Spleen (tissue), 11 donors: ENCODE measurements around the gene NPEPL1. TPM values are rescaled to one million over a fixed set of nuclear protein-coding genes. Genes with fewer than 3 reads are reported as not detected.
"Not testable (repeated sequence)": the region's sequence is repeated elsewhere in the genome, so short reads cannot be mapped to it uniquely, and the experiment has no call there.

Experiments
- DNase-seq: peaks from one replicate; pipeline ENCODE4 v3.0.0-alpha.2; 2020
- H3K27ac ChIP-seq, 8 donors: fragments of 200-600 bp; sonication (generic) in 7 of 8; 1 replicate in 4 of 8; 2 replicates in 4 of 8; pipeline versions ENCODE4 v1.5.0 to v1.8.0; 2016 to 2021; ENCODE audit warnings: inconsistent platforms in 4 of 8, mild to moderate bottlenecking in 4 of 8, moderate library complexity in 1 of 8
- H3K27me3 ChIP-seq, 7 donors: fragments of 200-600 bp; sonication (generic) in 6 of 7; replicated peaks in 1 of 7; 1 replicate in 4 of 7; 2 replicates in 3 of 7; pipeline versions ENCODE4 v1.5.0 to v1.8.0; 2016 to 2021; ENCODE audit warnings: inconsistent platforms in 3 of 7, mild to moderate bottlenecking in 1 of 7
- H3K36me3 ChIP-seq, 6 donors: fragments of 200-600 bp; sonication (generic) in 5 of 6; 1 replicate in 4 of 6; 2 replicates in 2 of 6; pipeline versions ENCODE4 v1.5.0 to v1.8.0; 2016 to 2021; ENCODE audit warnings: inconsistent platforms in 2 of 6
- H3K4me1 ChIP-seq, 6 donors: fragments of 200-600 bp; sonication (generic) in 5 of 6; 1 replicate in 3 of 6; 2 replicates in 3 of 6; pipeline versions ENCODE4 v1.5.0 to v1.8.0; 2016 to 2021; ENCODE audit warnings: inconsistent platforms in 3 of 6
- H3K4me3 ChIP-seq, 8 donors: fragments of 200-600 bp; sonication (generic) in 7 of 8; 1 replicate in 4 of 8; 2 replicates in 4 of 8; pipeline versions ENCODE4 v1.5.0 to v1.8.0; 2016 to 2021; ENCODE audit warnings: inconsistent platforms in 4 of 8, mild to moderate bottlenecking in 4 of 8, moderate library complexity in 2 of 8
- H3K9me3 ChIP-seq, 8 donors: fragments of 200-600 bp; sonication (generic) in 7 of 8; 1 replicate in 4 of 8; 2 replicates in 4 of 8; pipeline versions ENCODE4 v1.5.0 to v1.8.0; 2016 to 2021; ENCODE audit warnings: inconsistent platforms in 4 of 8
- POLR2A ChIP-seq, 3 donors: fragments of 450-650 bp; IDR thresholded peaks; one replicate each; pipeline ENCODE4 v1.5.1; 2017; ENCODE audit warnings: antibody characterized with exemption in 3 of 3, mild to moderate bottlenecking in 1 of 3
- POLR2AphosphoS5 ChIP-seq, 3 donors: sonication (generic); formaldehyde crosslinking; IDR thresholded peaks; one replicate each; pipeline ENCODE4 v1.5.1; 2017; ENCODE audit warnings: antibody characterized with exemption in 3 of 3
- WGBS, 5 donors: extraction: QIAGEN DNeasy Blood & Tissue Kit in 3 of 5; methylation state at CpG; one replicate each; pipeline versions ENCODE4 v1.1.5 to v1.1.7; 2013 to 2018; 5-methylcytosine and 5-hydroxymethylcytosine counted together
- intact Hi-C: fragments of 100-400 bp; cut with DNase I; formaldehyde crosslinking; loops from one replicate; pipeline ENCODE4 v1.15.0; 2023; ENCODE audit warnings: low total_unique reads
- polyA plus RNA-seq, 3 donors: library from polyadenylated mRNA; stranded (reverse); fragments of 200-250 nt; gene quantifications; one replicate each; pipeline ENCODE4 v1.2.1, GENCODE V29; 2013
- total RNA-seq, 7 donors: library from RNA; depleted of rRNA in 3 of 7; stranded (reverse); fragments of >200 nt in 3 of 7; fragmentation: NEBNext Ultra II Directional in 4 of 7; extraction: Animal tissue kit (Norgen Biotek cat#: 25700) in 4 of 7; gene quantifications; one replicate each; pipeline versions ENCODE4 v1.1.0 to v1.2.1, GENCODE V29; 2016 to 2021
- TF ChIP-seq, protein P1 (sequence below), 11 experiments: fragments of 200-600 bp in 7 of 11; fragments of 450-650 bp in 4 of 11; sonication (generic) in 4 of 11; IDR thresholded peaks in 8 of 11; conservative IDR thresholded peaks in 3 of 11; 1 replicate in 7 of 11; 2 replicates in 4 of 11; pipeline versions ENCODE4 v1.4.0 to v1.8.0; 2016 to 2021; ENCODE audit warnings: antibody characterized with exemption in 11 of 11, inconsistent platforms in 4 of 11, mild to moderate bottlenecking in 1 of 11
- donor health status: healthy with polysubstance abuse.
- donor health status: DM: no; HTN: no; CAD: no; lungs with moderate emphysema.
- donor health status: DM: no; HTN: no; CAD: no.
- donor health status: Bipolar disorder and iron deficiency.
- donor health status: healthy.
- donor health status: DM: no; HTN: no; CAD: no.
- donor health status: DM: yes; HTN: yes; CAD: no.

The NPEPL1 gene
- total and polyA plus RNA-seq, 10 donors: 19.3 to 61.7 (median 56.2) TPM

DNA sequence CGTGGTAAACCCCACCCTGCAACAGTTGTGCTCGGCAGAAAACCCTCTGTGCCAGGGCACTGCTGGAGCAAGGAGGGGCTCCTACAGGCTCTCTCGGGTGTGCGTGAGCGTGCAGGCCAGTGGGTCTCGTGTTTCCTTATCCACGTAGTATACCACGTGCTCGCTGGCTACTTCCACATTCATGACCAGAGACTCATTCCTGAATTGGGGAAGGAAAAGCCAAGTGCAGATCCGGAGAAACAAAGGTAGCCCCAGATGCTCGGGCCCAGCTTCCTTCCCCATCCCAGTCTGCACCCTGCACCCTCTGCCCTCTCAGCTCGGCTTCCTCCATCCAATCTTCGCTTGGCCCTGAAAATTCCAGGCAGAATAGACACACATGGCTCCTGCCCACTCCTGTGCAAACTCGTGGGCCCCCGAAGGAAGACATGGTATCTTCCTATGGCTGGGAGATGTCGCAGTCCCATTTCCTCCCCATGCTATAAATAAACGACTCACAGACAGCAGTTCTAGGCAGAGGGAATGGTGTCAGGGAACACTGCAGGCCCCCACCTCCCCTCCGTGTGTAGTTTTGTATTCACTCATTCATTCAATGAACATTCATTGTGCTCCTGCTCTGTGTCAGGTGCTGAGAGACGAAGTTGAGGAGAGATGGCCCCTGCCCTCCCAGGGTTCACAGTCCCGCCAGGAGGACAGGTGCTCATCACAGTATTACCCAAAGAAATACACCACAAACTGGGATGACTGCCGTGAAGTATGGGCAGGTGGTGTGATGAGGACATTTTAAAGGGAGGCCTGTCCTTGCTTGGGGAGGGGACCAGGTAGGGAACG lies 29.6 kb downstream of the NPEPL1 start:
- TF ChIP-seq, protein P1, sequence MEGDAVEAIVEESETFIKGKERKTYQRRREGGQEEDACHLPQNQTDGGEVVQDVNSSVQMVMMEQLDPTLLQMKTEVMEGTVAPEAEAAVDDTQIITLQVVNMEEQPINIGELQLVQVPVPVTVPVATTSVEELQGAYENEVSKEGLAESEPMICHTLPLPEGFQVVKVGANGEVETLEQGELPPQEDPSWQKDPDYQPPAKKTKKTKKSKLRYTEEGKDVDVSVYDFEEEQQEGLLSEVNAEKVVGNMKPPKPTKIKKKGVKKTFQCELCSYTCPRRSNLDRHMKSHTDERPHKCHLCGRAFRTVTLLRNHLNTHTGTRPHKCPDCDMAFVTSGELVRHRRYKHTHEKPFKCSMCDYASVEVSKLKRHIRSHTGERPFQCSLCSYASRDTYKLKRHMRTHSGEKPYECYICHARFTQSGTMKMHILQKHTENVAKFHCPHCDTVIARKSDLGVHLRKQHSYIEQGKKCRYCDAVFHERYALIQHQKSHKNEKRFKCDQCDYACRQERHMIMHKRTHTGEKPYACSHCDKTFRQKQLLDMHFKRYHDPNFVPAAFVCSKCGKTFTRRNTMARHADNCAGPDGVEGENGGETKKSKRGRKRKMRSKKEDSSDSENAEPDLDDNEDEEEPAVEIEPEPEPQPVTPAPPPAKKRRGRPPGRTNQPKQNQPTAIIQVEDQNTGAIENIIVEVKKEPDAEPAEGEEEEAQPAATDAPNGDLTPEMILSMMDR (IDR thresholded peaks at IDR 0.05 in 8 of 11, conservative IDR thresholded peaks at IDR 0.05 in 3 of 11): no peak
- TF ChIP-seq POLR2AphosphoS5 (IDR thresholded peaks at IDR 0.05): no peak
- TF ChIP-seq POLR2A (IDR thresholded peaks at IDR 0.05): no peak
- Histone ChIP-seq H3K4me1 (no peaks in the 10 kb centered on the region), H3K36me3 (no peaks in the 10 kb centered on the region), H3K27ac (no peak overlapping the region), H3K4me3 (no peak overlapping the region), H3K27me3 (peaks cover 0 to 44% (median 8%) of the 10 kb centered on the region in 7 donors), H3K9me3 (peaks cover 0 to 18% (median 2%) of the 10 kb centered on the region in 8 donors)
- DNase-seq: peak; percentile 54
- 43 to 52% (median 48%) methylated on average over 19 to 22 of the region's 22 CpGs for WGBS, 5 donors
- intact Hi-C loops: no loop called here

DNA sequence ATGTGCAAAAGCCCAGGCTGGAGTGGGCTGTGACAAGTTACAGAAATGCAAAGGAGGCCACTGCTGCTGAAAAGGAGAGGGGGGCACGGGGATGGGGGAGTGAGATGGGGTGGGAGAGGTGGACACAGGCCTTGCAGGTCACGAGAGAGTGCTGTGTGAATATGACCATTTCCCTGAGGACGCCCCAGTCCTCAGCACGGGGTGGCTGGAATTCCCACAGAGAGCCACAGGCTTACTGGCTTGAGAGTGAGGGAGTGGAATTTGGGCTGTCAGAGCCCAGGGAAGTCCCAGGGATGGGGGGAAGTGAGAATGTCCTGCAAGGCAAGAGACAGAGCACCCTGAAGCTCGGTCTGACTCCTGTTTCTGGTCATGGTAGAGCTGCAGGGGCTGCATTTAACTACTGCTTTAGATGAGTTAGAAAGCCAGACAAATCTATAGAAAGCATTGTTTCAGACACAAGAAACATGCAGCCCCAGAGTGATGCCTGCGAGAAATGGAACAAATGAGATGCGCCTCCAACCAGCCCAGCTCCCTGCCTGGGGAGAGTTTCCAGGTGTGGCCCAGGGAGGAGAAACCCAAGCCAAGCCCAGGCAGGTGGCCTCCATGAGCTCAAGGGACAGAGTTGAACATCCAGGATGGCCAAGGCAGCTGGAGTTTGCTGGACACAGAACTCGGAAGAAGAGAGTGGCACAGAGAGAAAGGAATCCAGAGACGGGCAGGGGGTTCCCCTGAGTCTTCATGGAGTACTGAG lies 30.5 kb downstream of the NPEPL1 start:
- H3K36me3 ChIP-seq: no peaks in the 10 kb centered on the region
- TF ChIP-seq POLR2A (IDR thresholded peaks at IDR 0.05) (no peak), POLR2AphosphoS5 (IDR thresholded peaks at IDR 0.05) (no peak)
- TF ChIP-seq, protein P1 (IDR thresholded peaks at IDR 0.05 in 8 of 11, conservative IDR thresholded peaks at IDR 0.05 in 3 of 11): no peak
- H3K4me1 ChIP-seq: no peaks in the 10 kb centered on the region
- peak; percentile 29 for DNase-seq
- H3K9me3 ChIP-seq: peaks cover 0 to 22% (median 4%) of the 10 kb centered on the region in 8 donors
- WGBS, 5 donors: 71 to 86% (median 79%) methylated on average over 9 of the region's 9 CpGs
- H3K27ac ChIP-seq: no peak overlapping the region
- H3K27me3 ChIP-seq: peaks cover 0 to 44% (median 8%) of the 10 kb centered on the region in 7 donors
- H3K4me3 ChIP-seq: no peak overlapping the region
- intact Hi-C loops: no loop called here

DNA sequence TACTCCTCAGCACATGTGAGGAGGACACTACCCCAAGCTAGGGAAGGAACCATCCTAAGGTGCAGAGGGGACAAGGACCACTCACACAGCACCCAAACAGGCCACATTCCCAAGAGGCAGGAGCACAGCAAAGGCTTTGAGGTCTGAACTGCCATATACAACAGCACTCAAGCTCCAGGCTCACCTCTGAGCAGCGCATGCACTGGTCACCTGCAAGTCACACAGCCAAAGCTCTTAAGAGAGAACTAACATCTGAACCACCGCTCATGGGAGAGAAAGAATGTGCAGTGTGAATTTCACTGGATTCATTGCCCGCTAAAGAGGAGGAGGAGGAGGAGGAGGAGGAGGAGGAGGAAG lies 31.0 kb downstream of the NPEPL1 start:
- Histone ChIP-seq H3K4me1 (no peaks in the 10 kb centered on the region), H3K36me3 (no peaks in the 10 kb centered on the region), H3K27ac (no peak overlapping the region), H3K9me3 (peaks cover 0 to 22% (median 4%) of the 10 kb centered on the region in 8 donors), H3K27me3 (peaks cover 0 to 44% (median 8%) of the 10 kb centered on the region in 7 donors), H3K4me3 (no peak overlapping the region)
- peak; percentile 47 for DNase-seq
- WGBS, 5 donors: 87 to 93% (median 92%) methylated on average over 3 of the region's 3 CpGs
- intact Hi-C loops: no loop called here
- TF ChIP-seq, protein P1 (IDR thresholded peaks at IDR 0.05 in 8 of 11, conservative IDR thresholded peaks at IDR 0.05 in 3 of 11): no peak
- TF ChIP-seq POLR2AphosphoS5 (IDR thresholded peaks at IDR 0.05) (no peak), POLR2A (IDR thresholded peaks at IDR 0.05) (no peak)

DNA sequence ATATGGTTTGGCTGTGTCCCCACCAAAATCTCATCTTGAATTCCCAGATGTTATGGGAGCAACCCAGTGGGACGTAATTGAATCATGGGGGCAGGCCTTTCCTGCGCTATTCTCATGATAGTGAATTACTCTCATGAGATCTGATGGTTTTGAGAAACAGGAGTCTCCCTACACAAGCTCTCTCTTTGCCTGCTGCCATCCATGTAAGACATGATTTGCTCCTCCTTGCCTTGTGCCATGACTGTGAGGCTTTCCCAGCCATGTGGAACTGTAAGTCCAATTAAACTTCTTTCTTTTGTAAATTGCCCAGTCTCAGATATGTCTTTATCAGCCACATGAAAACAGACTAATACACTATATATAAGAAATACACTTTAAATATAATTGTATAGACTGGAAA lies 33.6 kb downstream of the NPEPL1 start:
- H3K36me3 ChIP-seq, H3K4me1 ChIP-seq, H3K4me3 ChIP-seq, intact Hi-C loops, H3K27ac ChIP-seq, DNase-seq: not testable (repeated sequence)
- WGBS, 5 donors: 43 to 97% (median 95%) methylated on average over 2 of the region's 2 CpGs
- peaks cover 0 to 33% (median 6%) of the 10 kb centered on the region in 7 donors for H3K27me3 ChIP-seq
- H3K9me3 ChIP-seq: peaks cover 0 to 22% (median 4%) of the 10 kb centered on the region in 8 donors
